ENCODE data around the gene PIK3AP1. TPM values are rescaled to one million over a fixed set of nuclear protein-coding genes. Genes with fewer than 3 reads are reported as not detected.

The PIK3AP1 gene
- total RNA-seq, 6 experiments from 2014 or later, result 36.2 to 197 (median 141) TPM

GRCh38 chr10:96665306-96665705 lies 55.0 kb downstream of the PIK3AP1 start:
- TF ChIP-seq CTCF (IDR thresholded peaks at IDR 0.05), result no peak
- no peak for TF ChIP-seq POLR2A (IDR thresholded peaks at IDR 0.05)
- H3K9me3 ChIP-seq, result no peaks in the 10 kb centered on the region
- ATAC-seq, result no peak
- H3K4me3 ChIP-seq, result no peak overlapping the region
- intact Hi-C loops (cut with DNase I), result no loop called here
- H3K36me3 ChIP-seq, result no peaks in the 10 kb centered on the region
- peaks cover 0 to 64% (median 23%) of the 10 kb centered on the region in 4 donors for H3K4me1 ChIP-seq
- H3K27ac ChIP-seq, result peak overlapping the region in 2 of 3 donors; percentile 61 to 82
- no peaks in the 10 kb centered on the region for H3K27me3 ChIP-seq
- DNase-seq, result no peak
- 51% methylated on average over 6 of the region's 6 CpGs for WGBS (ENCODE audit: insufficient coverage, low coverage, low lambda C conversion rate, missing lambda C conversion rate)

GRCh38 chr10:96664563-96664962 lies 55.8 kb downstream of the PIK3AP1 start:
- H3K27ac ChIP-seq, result peak overlapping the region; percentile 54 to 82 (median 61)
- WGBS (ENCODE audit: insufficient coverage, low coverage, low lambda C conversion rate, missing lambda C conversion rate), result 18% methylated on average over 1 of the region's 3 CpGs
- DNase-seq, result peak in 1 of 3 donors; percentile 37

GRCh38 chr10:96663797-96664196 lies 56.5 kb downstream of the PIK3AP1 start:
- Histone ChIP-seq H3K4me3 (no peak overlapping the region), H3K9me3 (no peaks in the 10 kb centered on the region), H3K27ac (peak overlapping the region; percentile 47 to 82 (median 54)), H3K27me3 (no peaks in the 10 kb centered on the region), H3K4me1 (peaks cover 0 to 69% (median 26%) of the 10 kb centered on the region in 4 donors), H3K36me3 (no peaks in the 10 kb centered on the region)
- intact Hi-C loops (cut with DNase I), result no loop called here
- TF ChIP-seq POLR2A (IDR thresholded peaks at IDR 0.05), result no peak
- no peak for TF ChIP-seq CTCF (IDR thresholded peaks at IDR 0.05)
- no peak for DNase-seq
- peak; percentile 76 to 96 (median 89) for ATAC-seq

More at GRCh38 chr10:96664563-96664962, 55.8 kb downstream of the PIK3AP1 start:
- Histone ChIP-seq H3K36me3 (no peaks in the 10 kb centered on the region), H3K4me3 (no peak overlapping the region), H3K27me3 (no peaks in the 10 kb centered on the region), H3K4me1 (peaks cover 0 to 61% (median 23%) of the 10 kb centered on the region in 4 donors), H3K9me3 (no peaks in the 10 kb centered on the region)
- intact Hi-C loops (cut with DNase I), result no loop called here
- no peak for TF ChIP-seq POLR2A (IDR thresholded peaks at IDR 0.05)
- TF ChIP-seq CTCF (IDR thresholded peaks at IDR 0.05), result no peak
- ATAC-seq, result peak; percentile 57 to 82 (median 65)

GRCh38 chr10:96661632-96662031 lies 58.7 kb downstream of the PIK3AP1 start:
- H3K4me1 ChIP-seq, result peaks cover 0 to 87% (median 36%) of the 10 kb centered on the region in 4 donors
- H3K9me3 ChIP-seq, result no peaks in the 10 kb centered on the region
- peak overlapping the region in 2 of 3 donors; percentile 20 to 82 for H3K27ac ChIP-seq
- H3K4me3 ChIP-seq, result no peak overlapping the region
- intact Hi-C loops (cut with DNase I), result no loop called here
- no peaks in the 10 kb centered on the region for H3K27me3 ChIP-seq
- TF ChIP-seq POLR2A (IDR thresholded peaks at IDR 0.05), result no peak
- TF ChIP-seq CTCF (IDR thresholded peaks at IDR 0.05), result no peak
- DNase-seq (no peak), ATAC-seq (no peak)
- no peaks in the 10 kb centered on the region for H3K36me3 ChIP-seq
- WGBS (ENCODE audit: insufficient coverage, low coverage, low lambda C conversion rate, missing lambda C conversion rate), result 65% methylated on average over 2 of the region's 2 CpGs

- no peak overlapping the region for H3K4me3 ChIP-seq
- WGBS (ENCODE audit: insufficient coverage, low coverage, low lambda C conversion rate, missing lambda C conversion rate), result 77% methylated on average over 3 of the region's 3 CpGs
These were observed 60.0 kb downstream of the PIK3AP1 start for GRCh38 chr10:96660297-96660696.

More at GRCh38 chr10:96660297-96660696, 60.0 kb downstream of the PIK3AP1 start:
- intact Hi-C loops (cut with DNase I), result no loop called here
- Histone ChIP-seq H3K36me3 (no peaks in the 10 kb centered on the region), H3K27me3 (no peaks in the 10 kb centered on the region), H3K4me1 (peaks cover 0 to 92% (median 39%) of the 10 kb centered on the region in 4 donors), H3K9me3 (no peaks in the 10 kb centered on the region), H3K27ac (peak overlapping the region in 1 of 3 donors; percentile 82)
- ATAC-seq (no peak), DNase-seq (no peak)
- TF ChIP-seq CTCF (IDR thresholded peaks at IDR 0.05) (no peak), POLR2A (IDR thresholded peaks at IDR 0.05) (no peak)

Measured in right lobe of liver (tissue), 6 donors.